GM19351 (cell line): ENCODE results near the gene DGCR6L.
"Not testable (repeated sequence)": the region's sequence is repeated elsewhere in the genome, so short reads cannot be mapped to it uniquely, and the experiment has no call there.

Source experiments
- ATAC-seq: cut with Tn5 transposase; IDR thresholded peaks from one replicate; pipeline ENCODE4 v1.9.1; 2021; ENCODE audit warnings: mild to moderate bottlenecking, moderate library complexity; ENCODE audit not compliant: unreplicated experiment

Gene DGCR6L

DNA sequence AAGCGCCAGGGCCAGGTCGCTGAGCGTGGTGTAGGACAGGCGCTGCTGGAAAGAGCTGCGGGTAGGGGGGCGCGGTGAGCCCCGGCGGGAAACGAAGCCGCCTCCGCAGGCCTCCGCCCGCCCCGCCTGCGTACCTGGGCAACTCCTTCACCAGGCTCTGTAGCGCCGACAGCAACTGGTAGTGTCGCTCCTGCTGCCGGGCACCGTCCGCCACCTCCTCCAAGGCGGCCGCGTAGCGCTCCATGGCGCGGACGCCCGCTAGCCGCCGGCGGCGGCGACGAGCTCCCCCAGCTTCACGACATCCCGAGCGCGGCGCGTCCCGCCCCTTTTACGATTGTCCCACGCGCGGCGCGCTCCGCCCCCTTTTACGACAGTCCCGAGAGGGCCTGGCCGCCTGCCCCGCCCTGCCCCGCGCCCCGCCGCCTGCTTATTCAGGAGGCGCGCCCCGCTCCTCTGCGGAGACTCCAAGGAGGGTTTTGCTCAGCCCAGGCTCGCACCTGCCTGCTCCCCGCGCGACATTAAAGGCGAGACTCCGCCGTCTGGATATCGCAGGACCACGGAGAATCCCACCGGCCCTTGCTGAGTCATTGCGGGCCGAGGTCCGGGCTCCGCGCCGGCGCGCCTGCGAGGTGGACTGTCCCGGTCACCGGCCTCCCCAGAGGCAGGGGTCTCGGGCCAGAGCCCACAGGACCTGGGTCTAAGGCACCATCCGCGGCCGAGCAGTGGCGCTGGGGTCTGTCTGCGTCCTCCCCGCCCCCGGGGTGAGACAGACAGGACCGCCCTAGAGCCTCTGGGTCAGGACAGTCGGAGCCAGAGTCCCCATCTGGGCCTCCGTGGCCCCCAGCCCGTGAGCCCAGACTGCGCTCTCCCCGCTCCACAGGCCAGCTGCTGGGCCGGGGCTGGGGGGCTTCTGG is at the start of gene DGCR6L:
Gene DGCR6L (minus strand): TSS at position 316 of the 914 bp plus-strand sequence. CDS start 72 bp downstream, at position 244.
- peak; percentile 67 for ATAC-seq

DNA sequence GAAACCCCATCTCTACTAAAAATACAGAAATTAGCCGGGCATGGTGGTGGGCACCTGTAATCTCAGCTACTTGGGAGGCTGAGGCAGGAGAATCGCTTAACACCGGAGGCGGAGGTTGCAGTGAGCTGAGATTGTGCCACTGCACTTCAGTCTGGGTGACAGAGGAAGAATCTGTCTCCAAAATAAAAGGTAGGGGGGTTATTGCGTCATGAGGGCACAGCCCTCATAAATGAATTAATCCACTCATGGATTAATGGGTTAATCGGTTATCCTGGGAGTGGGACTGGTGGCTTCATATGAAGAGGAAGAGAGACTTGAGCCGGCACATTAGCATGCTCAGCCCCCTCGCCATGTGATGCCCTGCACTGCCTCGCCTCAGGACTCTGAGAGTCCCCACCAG is 49.0 kb upstream of the DGCR6L start:
- ATAC-seq, result not testable (repeated sequence)

GRCh38 chr22:20366841-20367240 is 47.0 kb upstream of the DGCR6L start:
- ATAC-seq, result not testable (repeated sequence)

GRCh38 chr22:20364335-20365260 is 44.7 kb upstream of the DGCR6L start:
- not testable (repeated sequence) for ATAC-seq

- ATAC-seq, result not testable (repeated sequence)
Measured at GRCh38 chr22:20362403-20362802, 42.5 kb upstream of the DGCR6L start.

- ATAC-seq, result not testable (repeated sequence)
Measured at GRCh38 chr22:20361752-20362229, 41.9 kb upstream of the DGCR6L start.

DNA sequence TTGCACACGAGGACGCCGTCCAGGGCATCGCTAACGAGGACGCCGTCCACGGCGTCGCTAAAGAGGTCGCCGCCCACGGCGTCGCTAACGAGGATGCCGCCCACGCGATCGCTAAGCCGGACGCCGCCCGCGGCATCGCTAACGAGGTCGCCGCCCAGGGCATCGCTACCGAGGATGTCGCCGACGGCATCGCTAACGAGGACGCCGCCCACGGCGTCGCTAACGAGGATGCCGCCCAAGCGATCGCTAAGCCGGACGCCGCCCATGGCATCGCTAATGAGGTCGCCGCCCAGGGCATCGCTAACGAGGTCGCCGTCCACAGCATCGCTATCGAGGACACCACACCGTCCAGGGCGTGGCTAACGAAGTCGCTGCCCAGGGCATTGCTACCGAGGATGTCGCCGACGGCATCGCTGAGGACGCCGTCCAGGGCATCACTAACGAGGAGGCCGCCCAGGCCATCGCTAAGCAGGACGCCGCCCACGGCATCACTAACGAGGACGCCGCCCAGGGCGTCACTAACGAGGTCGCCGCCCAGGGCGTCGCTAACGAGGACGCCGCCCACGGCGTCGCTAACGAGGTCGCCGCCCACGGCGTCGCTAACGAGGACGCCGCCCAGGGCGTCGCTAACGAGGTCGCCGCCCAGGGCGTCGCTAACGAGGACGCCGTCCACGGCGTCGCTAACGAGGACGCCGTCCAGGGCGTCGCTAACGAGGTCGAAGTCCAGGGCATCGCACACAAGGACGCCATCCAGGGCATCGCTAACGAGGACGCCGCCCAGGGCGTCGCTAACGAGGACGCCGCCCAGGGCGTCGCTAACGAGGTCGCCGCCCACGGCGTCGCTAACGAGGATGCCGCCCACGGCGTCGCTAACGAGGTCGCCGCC is 41.2 kb upstream of the DGCR6L start:
- not testable (repeated sequence) for ATAC-seq

GRCh38 chr22:20360261-20360660 is 40.4 kb upstream of the DGCR6L start:
- not testable (repeated sequence) for ATAC-seq

DNA sequence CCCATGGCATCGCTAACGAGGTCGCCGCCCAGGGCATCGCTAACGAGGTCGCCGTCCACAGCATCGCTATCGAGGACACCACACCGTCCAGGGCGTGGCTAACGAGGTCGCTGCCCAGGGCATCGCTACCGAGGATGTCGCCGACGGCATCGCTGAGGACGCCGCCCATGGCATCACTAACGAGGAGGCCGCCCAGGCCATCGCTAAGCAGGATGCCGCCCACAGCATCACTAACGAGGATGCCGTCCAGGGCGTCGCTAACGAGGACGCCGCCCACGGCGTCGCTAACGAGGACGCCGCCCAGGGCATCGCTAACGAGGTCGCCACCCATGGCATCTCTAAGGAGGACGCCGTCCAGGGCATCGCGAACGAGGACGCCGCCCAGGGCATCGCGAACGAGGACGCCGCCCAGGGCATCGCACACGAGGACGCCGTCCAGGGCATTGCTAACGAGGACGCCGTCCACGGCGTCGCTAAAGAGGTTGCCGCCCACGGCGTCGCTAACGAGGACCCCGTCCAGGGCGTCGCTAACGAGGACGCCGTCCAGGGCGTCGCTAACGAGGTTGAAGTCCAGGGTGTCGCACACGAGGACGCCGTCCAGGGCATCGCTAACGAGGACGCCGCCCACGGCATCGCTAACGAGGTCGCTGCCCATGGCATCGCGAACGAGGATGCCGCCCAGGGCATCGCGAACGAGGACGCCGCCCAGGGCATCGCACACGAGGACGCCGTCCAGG is 38.8 kb upstream of the DGCR6L start:
- not testable (repeated sequence) for ATAC-seq

DNA sequence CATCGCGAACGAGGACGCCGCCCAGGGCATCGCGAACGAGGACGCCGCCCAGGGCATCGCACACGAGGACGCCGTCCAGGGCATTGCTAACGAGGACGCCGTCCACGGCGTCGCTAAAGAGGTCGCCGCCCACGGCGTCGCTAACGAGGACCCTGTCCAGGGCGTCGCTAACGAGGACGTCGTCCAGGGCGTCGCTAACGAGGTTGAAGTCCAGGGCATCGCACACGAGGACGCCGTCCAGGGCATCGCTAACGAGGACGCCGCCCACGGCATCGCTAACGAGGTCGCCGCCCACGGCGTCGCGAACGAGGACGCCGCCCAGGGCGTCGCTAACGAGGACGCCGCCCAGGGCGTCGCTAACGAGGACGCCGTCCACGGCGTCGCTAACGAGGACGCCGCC is 38.1 kb upstream of the DGCR6L start:
- not testable (repeated sequence) for ATAC-seq

GRCh38 chr22:20356906-20357305 is 37.0 kb upstream of the DGCR6L start:
- ATAC-seq, result not testable (repeated sequence)

DNA sequence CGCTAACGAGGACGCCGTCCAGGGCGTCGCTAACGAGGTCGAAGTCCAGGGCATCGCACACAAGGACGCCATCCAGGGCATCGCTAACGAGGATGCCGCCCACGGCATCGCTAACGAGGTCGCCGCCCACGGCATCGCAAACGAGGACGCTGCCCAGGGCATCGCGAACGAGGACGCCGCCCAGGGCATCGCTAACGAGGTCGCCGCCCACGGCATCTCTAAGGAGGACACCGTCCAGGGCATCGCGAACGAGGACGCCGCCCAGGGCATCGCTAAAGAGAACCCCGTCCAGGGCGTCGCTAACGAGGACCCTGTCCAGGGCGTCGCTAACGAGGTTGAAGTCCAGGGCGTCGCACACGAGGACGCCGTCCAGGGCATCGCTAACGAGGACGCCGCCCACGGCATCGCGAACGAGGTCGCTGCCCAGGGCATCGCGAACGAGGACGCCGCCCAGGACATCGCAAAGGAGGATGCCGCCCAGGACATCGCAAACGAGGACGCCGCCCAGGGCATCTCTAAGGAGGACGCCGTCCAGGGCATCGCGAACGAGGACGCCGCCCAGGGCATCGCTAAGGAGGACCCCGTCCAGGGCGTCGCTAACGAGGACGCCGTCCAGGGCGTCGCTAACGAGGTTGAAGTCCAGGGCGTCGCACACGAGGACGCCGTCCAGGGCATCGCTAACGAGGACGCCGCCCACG is 36.2 kb upstream of the DGCR6L start:
- ATAC-seq, result not testable (repeated sequence)

GRCh38 chr22:20354238-20354975 is 34.5 kb upstream of the DGCR6L start:
- no peak for ATAC-seq

DNA sequence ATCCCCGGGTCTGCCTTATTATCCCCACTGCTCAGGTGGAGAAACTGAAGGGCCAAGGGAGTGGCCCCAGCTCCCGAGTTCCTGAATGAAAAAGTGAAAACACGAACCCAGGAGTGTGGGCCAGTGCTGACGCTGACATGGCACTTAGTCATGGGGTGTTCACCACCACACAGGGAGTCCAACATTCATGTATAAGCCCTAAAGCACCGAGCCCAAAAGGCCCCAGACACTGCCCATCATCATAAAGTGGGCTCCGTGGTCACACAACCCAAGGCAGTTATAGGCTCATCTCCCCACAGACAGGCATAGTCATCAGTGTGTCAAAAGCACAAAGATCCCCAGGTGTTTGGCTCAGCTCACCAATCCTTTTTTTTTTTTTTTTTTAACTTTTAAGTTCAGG is 32.7 kb upstream of the DGCR6L start:
- not testable (repeated sequence) for ATAC-seq

- ATAC-seq, result not testable (repeated sequence)
Measured at GRCh38 chr22:20346553-20346952, 26.7 kb upstream of the DGCR6L start.

DNA sequence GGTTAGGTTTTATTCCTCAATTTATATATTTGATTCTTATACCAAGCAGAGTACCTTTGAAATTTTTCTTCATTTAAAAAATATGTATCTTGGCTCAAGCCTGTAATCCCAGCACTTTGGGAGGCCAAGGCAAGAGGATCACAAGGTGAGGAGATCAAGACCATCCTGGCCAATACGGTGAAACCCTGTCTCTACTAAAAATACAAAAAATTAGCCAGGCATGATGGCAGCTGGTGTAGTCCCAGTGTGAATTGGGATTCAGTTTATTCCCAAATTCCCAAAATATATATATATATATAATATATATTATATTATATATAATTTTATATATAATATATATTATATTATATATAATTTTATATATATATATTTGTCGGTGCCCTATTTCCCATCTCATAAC is 18.4 kb upstream of the DGCR6L start:
- not testable (repeated sequence) for ATAC-seq

GRCh38 chr22:20337807-20338206 is 17.9 kb upstream of the DGCR6L start:
- ATAC-seq, result not testable (repeated sequence)

DNA sequence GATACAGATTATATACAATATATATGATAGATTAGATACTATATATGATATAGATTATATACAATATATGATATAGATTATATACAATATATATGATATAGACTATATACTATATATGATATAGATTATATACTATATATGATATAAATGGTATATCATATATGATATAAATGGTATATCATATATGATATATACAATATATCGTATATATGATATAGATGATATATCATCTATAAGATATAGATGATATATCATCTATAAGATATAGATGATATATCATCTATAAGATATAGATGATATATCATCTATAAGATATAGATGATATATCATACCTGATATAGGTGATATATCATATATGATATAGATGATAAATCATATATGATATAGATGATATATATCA is 16.7 kb upstream of the DGCR6L start:
- not testable (repeated sequence) for ATAC-seq
